Measurements from ENCODE around the gene UBP1. TPM values are rescaled to one million over a fixed set of nuclear protein-coding genes. Genes with fewer than 3 reads are reported as not detected.
A peak's percentile ranks its signal among the peaks of the same experiment; 100 is the strongest.

The UBP1 gene
- total and polyA plus RNA-seq, 9 of the 15 experiments (the other 6 are each of a cell fraction or from before 2014, with no cell fraction given), result 13.6 to 143 (median 79.6) TPM

- TF ChIP-seq, protein P1, sequence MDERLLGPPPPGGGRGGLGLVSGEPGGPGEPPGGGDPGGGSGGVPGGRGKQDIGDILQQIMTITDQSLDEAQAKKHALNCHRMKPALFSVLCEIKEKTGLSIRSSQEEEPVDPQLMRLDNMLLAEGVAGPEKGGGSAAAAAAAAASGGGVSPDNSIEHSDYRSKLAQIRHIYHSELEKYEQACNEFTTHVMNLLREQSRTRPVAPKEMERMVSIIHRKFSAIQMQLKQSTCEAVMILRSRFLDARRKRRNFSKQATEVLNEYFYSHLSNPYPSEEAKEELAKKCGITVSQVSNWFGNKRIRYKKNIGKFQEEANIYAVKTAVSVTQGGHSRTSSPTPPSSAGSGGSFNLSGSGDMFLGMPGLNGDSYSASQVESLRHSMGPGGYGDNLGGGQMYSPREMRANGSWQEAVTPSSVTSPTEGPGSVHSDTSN (CRISPR knock-in tag; IDR thresholded peaks at IDR 0.05; ENCODE audit: low read depth), result peak; percentile 98
- TF ChIP-seq, protein P1 (tag; conservative IDR thresholded peaks at IDR 0.05; ENCODE audit: low read depth), result peak; percentile 100
- TF ChIP-seq NFE2 (IDR thresholded peaks at IDR 0.05; ENCODE audit: low read depth), result no peak
- TF ChIP-seq GABPB1 (CRISPR knock-in tag; IDR thresholded peaks at IDR 0.05), result peak; percentile 91
- TF ChIP-seq SNRNP70 (optimal IDR thresholded peaks at IDR 0.05; ENCODE audit: low read depth, low read length), result no peak
- no peak for TF ChIP-seq USF2 (CRISPR knock-in tag; IDR thresholded peaks at IDR 0.05)
- TF ChIP-seq NFIX (CRISPR knock-in tag; IDR thresholded peaks at IDR 0.05; ENCODE audit: low read depth), result no peak
- TF ChIP-seq ZNF146 (CRISPR knock-in tag; IDR thresholded peaks at IDR 0.05; ENCODE audit: unreplicated experiment), result no peak
- TF ChIP-seq ELF1 (tag; IDR thresholded peaks at IDR 0.05), result peak; percentile 93
- TF ChIP-seq TFE3 (CRISPR knock-in tag; IDR thresholded peaks at IDR 0.05), result no peak
- TF ChIP-seq NFYB (IDR thresholded peaks at IDR 0.05; ENCODE audit: extremely low read depth, insufficient read length), result peak; percentile 74
- TF ChIP-seq, protein P2, sequence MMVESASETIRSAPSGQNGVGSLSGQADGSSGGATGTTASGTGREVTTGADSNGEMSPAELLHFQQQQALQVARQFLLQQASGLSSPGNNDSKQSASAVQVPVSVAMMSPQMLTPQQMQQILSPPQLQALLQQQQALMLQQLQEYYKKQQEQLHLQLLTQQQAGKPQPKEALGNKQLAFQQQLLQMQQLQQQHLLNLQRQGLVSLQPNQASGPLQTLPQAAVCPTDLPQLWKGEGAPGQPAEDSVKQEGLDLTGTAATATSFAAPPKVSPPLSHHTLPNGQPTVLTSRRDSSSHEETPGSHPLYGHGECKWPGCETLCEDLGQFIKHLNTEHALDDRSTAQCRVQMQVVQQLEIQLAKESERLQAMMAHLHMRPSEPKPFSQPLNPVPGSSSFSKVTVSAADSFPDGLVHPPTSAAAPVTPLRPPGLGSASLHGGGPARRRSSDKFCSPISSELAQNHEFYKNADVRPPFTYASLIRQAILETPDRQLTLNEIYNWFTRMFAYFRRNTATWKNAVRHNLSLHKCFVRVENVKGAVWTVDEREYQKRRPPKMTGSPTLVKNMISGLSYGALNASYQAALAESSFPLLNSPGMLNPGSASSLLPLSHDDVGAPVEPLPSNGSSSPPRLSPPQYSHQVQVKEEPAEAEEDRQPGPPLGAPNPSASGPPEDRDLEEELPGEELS (CRISPR knock-in tag; IDR thresholded peaks at IDR 0.05; ENCODE audit: borderline replicate concordance), result no peak; the same call in 1 of the 2 replicates
- TF ChIP-seq RBFOX2 (IDR thresholded peaks at IDR 0.05; ENCODE audit: low read depth, low read length), result peak; percentile 88
- peak; percentile 2; the same call in 1 of the 2 replicates for TF ChIP-seq ESRRA (IDR thresholded peaks at IDR 0.05; ENCODE audit: borderline replicate concordance, low read depth)
- TF ChIP-seq ZNF592 (IDR thresholded peaks at IDR 0.05), result no peak
These were observed at the start of gene UBP1 (continued) for GRCh38 chr3:33440328-33441224.
